Glutamatergic neuron (in vitro differentiated cells): Measurements from ENCODE around the gene AK9. TPM values are rescaled to one million over a fixed set of nuclear protein-coding genes. Genes with fewer than 3 reads are reported as not detected.

Experiments
- DNase-seq: peaks from one replicate; pipeline ENCODE4 v3.0.0; 2022
- H3K27ac Mint-ChIP-seq: one replicate; pipeline ENCODE4 v1.8.0; 2020; ENCODE audit warnings: mild to moderate bottlenecking, mixed read lengths, inconsistent platforms; ENCODE audit not compliant: unreplicated experiment
- H3K27me3 Mint-ChIP-seq: one replicate; pipeline ENCODE4 v1.8.0; 2020; ENCODE audit warnings: mild to moderate bottlenecking, moderate library complexity, mixed read lengths, inconsistent platforms; ENCODE audit not compliant: unreplicated experiment
- H3K36me3 Mint-ChIP-seq: one replicate; pipeline ENCODE4 v1.8.0; 2020; ENCODE audit warnings: mild to moderate bottlenecking, mixed read lengths, inconsistent platforms; ENCODE audit not compliant: unreplicated experiment
- H3K4me1 Mint-ChIP-seq: one replicate; pipeline ENCODE4 v1.8.0; 2020; ENCODE audit warnings: mild to moderate bottlenecking, low read depth, mixed read lengths, inconsistent platforms; ENCODE audit not compliant: unreplicated experiment
- H3K4me3 Mint-ChIP-seq: one replicate; pipeline ENCODE4 v1.8.0; 2020; ENCODE audit warnings: mild to moderate bottlenecking, mixed read lengths, inconsistent platforms; ENCODE audit not compliant: unreplicated experiment
- H3K9me3 Mint-ChIP-seq: one replicate; pipeline ENCODE4 v1.8.0; 2020; ENCODE audit warnings: mild to moderate bottlenecking, moderate library complexity, mixed read lengths, inconsistent platforms; ENCODE audit not compliant: unreplicated experiment
- total RNA-seq: library from RNA; stranded (reverse); fragmentation: NEBNext Ultra II Directional; extraction: Animal tissue kit (Norgen Biotek cat#: 25700); gene quantifications from one replicate; pipeline ENCODE4 v1.2.1, GENCODE V29; 2021; ENCODE audit not compliant: unreplicated experiment
- TF ChIP-seq, protein P1 (sequence below): fragments of 200-600 bp; sonication (generic); IDR thresholded peaks from one replicate; pipeline ENCODE4 v1.5.0; 2021; ENCODE audit not compliant: partially characterized antibody, unreplicated experiment

The AK9 gene
- total RNA-seq, 1 donor from 2014 or later, result 8.1 TPM

DNA sequence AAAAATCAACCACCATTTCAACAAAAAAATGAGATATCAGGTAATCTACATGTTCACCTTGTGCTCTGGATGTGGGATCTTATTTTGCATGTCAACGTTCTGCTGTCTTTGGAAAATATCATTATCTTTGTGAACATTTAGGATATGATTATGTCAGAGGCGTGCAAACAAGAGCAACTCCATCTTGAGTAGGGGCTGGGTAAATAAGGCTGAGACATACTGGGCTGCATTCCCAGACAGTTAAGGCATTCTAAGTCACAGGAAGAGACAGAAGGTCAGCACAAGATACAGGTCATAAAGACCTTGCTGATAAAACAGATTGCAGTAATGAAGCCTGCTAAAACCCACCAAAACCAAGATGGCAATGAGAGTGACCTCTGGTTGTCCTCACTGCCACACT lies 179.2 kb downstream of the AK9 start:
- no peak for DNase-seq
- peaks cover 2% of the 10 kb centered on the region for H3K9me3 Mint-ChIP-seq
- TF ChIP-seq, protein P1, sequence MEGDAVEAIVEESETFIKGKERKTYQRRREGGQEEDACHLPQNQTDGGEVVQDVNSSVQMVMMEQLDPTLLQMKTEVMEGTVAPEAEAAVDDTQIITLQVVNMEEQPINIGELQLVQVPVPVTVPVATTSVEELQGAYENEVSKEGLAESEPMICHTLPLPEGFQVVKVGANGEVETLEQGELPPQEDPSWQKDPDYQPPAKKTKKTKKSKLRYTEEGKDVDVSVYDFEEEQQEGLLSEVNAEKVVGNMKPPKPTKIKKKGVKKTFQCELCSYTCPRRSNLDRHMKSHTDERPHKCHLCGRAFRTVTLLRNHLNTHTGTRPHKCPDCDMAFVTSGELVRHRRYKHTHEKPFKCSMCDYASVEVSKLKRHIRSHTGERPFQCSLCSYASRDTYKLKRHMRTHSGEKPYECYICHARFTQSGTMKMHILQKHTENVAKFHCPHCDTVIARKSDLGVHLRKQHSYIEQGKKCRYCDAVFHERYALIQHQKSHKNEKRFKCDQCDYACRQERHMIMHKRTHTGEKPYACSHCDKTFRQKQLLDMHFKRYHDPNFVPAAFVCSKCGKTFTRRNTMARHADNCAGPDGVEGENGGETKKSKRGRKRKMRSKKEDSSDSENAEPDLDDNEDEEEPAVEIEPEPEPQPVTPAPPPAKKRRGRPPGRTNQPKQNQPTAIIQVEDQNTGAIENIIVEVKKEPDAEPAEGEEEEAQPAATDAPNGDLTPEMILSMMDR, result no peak
- no peaks in the 10 kb centered on the region for H3K27me3 Mint-ChIP-seq
- no peak overlapping the region for H3K27ac Mint-ChIP-seq
- no peaks in the 10 kb centered on the region for H3K36me3 Mint-ChIP-seq
- H3K4me1 Mint-ChIP-seq, result no peaks in the 10 kb centered on the region
- H3K4me3 Mint-ChIP-seq, result no peak overlapping the region

DNA sequence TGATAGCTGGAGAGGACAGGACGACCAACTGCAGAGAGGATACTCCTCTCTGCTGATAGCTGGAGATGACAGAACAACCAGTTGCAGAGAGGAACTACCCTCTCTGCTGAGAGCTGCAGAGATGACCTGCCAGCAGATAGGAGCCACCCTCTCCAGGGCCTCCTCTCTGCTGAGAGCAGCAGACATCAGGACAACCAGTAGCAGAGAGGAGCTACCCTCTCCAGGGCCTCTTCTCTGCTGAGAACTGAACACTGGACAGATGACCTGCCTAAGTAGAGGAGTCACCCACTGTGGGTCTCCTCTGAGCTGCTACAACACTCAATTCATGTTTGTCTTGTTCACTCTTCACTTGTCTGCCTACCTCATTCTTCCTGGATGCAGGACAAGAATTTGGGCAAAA lies 180.6 kb downstream of the AK9 start:
- Mint-ChIP-seq H3K4me3 (no peak overlapping the region), H3K36me3 (no peaks in the 10 kb centered on the region), H3K4me1 (no peaks in the 10 kb centered on the region), H3K27me3 (no peaks in the 10 kb centered on the region), H3K9me3 (peaks cover 2% of the 10 kb centered on the region), H3K27ac (no peak overlapping the region)
- DNase-seq, result no peak
- TF ChIP-seq, protein P1, result no peak

DNA sequence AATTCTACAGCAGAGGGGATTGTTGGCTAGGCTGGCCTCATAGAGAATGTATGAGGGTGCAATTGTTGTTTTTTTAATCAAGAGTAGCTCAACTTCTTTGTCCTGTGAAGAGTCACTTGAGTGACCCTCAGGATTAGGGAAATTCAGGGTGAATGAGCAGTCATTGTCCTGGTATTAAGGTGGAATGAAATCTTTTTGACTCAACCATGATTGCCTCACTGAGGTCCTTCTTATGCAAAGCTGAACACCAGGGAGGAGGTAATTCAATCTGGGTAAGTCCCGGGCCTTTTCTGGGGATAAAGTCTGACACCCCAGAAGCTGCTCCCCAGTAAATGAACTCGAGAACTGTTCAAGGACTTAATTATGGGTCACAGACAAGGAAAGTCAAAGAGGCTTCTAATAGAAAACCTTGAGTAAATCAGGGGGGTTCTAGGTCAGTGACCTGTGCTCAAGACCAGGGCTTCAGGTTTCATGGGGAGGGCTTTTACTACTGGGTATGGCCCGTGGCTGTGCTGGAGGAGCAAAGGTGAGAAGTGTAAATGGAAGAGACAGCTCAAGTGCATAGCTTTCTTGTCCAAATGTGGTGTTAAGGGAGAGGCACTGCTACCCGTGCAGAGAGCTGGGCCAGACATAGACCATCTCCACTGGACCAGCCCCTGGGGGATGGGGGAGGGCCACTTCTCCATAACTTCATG lies 182.7 kb downstream of the AK9 start:
- Mint-ChIP-seq H3K36me3 (no peaks in the 10 kb centered on the region), H3K4me3 (no peak overlapping the region), H3K27me3 (no peaks in the 10 kb centered on the region), H3K9me3 (peaks cover 2% of the 10 kb centered on the region), H3K4me1 (no peaks in the 10 kb centered on the region), H3K27ac (no peak overlapping the region)
- TF ChIP-seq, protein P1, result no peak
- DNase-seq, result no peak

DNA sequence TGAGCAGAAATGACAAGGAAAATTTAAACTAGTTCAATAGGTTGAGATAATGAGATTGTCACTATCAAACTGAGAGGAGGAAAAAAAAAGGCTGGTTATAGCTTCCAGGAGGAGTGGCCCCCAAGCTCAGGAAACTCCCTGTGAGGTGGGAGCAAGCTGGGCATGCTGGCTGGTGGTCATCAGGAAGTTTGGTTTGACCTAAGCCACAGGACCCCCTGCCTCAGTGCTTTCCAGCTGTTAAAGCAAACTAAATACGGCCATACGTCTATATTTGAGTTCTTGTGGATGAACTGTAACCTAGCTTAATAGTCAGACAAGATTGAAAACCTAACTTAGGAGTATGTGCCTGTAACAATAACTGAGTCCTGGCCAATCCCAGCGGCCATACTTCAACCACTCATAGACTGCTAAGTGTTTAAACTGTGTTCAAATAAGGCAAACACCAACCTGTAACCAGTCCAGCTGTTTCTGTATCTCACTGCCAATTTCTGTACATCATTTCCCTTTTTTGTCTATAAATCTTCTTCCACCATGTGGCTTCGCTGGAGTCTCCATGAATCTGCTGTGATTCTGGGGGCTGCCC lies 183.4 kb downstream of the AK9 start:
- H3K27ac Mint-ChIP-seq, result no peak overlapping the region
- H3K4me1 Mint-ChIP-seq, result no peaks in the 10 kb centered on the region
- TF ChIP-seq, protein P1, result no peak
- H3K4me3 Mint-ChIP-seq, result no peak overlapping the region
- H3K27me3 Mint-ChIP-seq, result no peaks in the 10 kb centered on the region
- DNase-seq, result no peak
- H3K36me3 Mint-ChIP-seq, result no peaks in the 10 kb centered on the region
- H3K9me3 Mint-ChIP-seq, result peaks cover 2% of the 10 kb centered on the region

DNA sequence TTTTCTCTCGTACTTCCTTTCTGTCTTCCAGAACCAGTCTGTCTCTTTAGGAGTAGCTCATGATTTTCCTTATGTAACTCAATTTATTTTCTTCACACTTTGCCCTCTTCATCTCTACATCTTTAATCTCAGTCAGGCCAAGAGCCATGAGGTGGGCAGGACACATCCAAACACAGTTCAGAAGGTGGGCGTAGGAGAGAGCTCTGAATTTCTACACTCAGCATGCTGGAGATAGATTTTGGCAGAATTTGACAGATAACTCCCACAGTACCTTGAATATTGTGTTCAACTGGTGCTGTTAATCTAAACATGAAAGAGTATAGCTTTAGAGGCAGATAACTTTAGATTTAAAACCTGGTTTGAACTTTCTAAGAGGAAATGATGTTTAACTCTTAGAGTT lies 184.2 kb downstream of the AK9 start:
- Mint-ChIP-seq H3K27ac (no peak overlapping the region), H3K36me3 (no peaks in the 10 kb centered on the region), H3K9me3 (peaks cover 2% of the 10 kb centered on the region), H3K4me3 (no peak overlapping the region), H3K4me1 (no peaks in the 10 kb centered on the region), H3K27me3 (no peaks in the 10 kb centered on the region)
- no peak for DNase-seq
- TF ChIP-seq, protein P1, result no peak
